HepG2 (cell line): ENCODE data around the gene SINHCAF. TPM values are rescaled to one million over a fixed set of nuclear protein-coding genes. Genes with fewer than 3 reads are reported as not detected.

Experiments used
- ARHGAP35 ChIP-seq: sonication (generic); formaldehyde crosslinking; IDR thresholded peaks from 2 replicates; pipeline ENCODE4 v1.9.0; 2022; ENCODE audit warnings: mild to moderate bottlenecking, inconsistent platforms, moderate library complexity, missing genetic modification reagents, borderline replicate concordance
- ATF1 ChIP-seq: IDR thresholded peaks from 2 replicates; pipeline ENCODE4 v1.6.1; 2016; ENCODE audit warnings: mild to moderate bottlenecking, control low read depth
- ATF5 ChIP-seq: sonication (generic); formaldehyde crosslinking; IDR thresholded peaks from 2 replicates; pipeline ENCODE4 v1.4.0; 2020; ENCODE audit warnings: mild to moderate bottlenecking, low read depth, missing genetic modification reagents
- ATF6 ChIP-seq: sonication (generic); formaldehyde crosslinking; conservative IDR thresholded peaks from 2 replicates; pipeline ENCODE4 v1.4.0; 2020; ENCODE audit warnings: missing genetic modification reagents
- DNMT3B ChIP-seq: conservative IDR thresholded peaks from 2 replicates; pipeline ENCODE4 v1.6.1; 2016; ENCODE audit warnings: missing biosample characterization, control low read depth
- MXI1 ChIP-seq: IDR thresholded peaks from 3 replicates; pipeline ENCODE4 v1.6.1; 2012; ENCODE audit warnings: low read depth, low read length, inconsistent platforms, borderline replicate concordance
- NPAS2 ChIP-seq: sonication (generic); formaldehyde crosslinking; IDR thresholded peaks from 2 replicates; pipeline ENCODE4 v1.8.0; 2022; ENCODE audit warnings: mild to moderate bottlenecking, missing genetic modification reagents, borderline replicate concordance
- RBAK ChIP-seq: sonication (generic); formaldehyde crosslinking; IDR thresholded peaks from 2 replicates; pipeline ENCODE4 v1.5.1; 2020; ENCODE audit warnings: mild to moderate bottlenecking, missing genetic modification reagents
- RXRB ChIP-seq: IDR thresholded peaks from 2 replicates; pipeline ENCODE4 v1.6.1; 2016; ENCODE audit warnings: borderline replicate concordance, missing genetic modification reagents, missing compliant biosample characterization
- SETDB1 ChIP-seq: sonication (generic); formaldehyde crosslinking; IDR thresholded peaks from 2 replicates; pipeline ENCODE4 v1.5.1; 2020; ENCODE audit warnings: missing genetic modification reagents, mild to moderate bottlenecking, borderline replicate concordance
- SMYD3 ChIP-seq: sonication (generic); formaldehyde crosslinking; IDR thresholded peaks from 2 replicates; pipeline ENCODE4 v1.8.1; 2023; ENCODE audit warnings: mild to moderate bottlenecking, missing genetic modification reagents
- TAF1 ChIP-seq: sonication (generic); formaldehyde crosslinking; IDR thresholded peaks from 2 replicates; pipeline ENCODE4 v1.4.0; 2020; ENCODE audit warnings: missing genetic modification reagents
- XRCC5 ChIP-seq: fragments of 200-400 bp; formaldehyde crosslinking; optimal IDR thresholded peaks from 2 replicates; pipeline ENCODE3; 2017; ENCODE audit warnings: mild to moderate bottlenecking, low read length
- YEATS4 ChIP-seq: sonication (generic); formaldehyde crosslinking; IDR thresholded peaks from 2 replicates; pipeline ENCODE4 v1.4.0; 2020; ENCODE audit warnings: missing genetic modification reagents, borderline replicate concordance
- ZMYM2 ChIP-seq: sonication (generic); formaldehyde crosslinking; IDR thresholded peaks from 2 replicates; pipeline ENCODE4 v1.8.0; 2022; ENCODE audit warnings: mild to moderate bottlenecking, missing genetic modification reagents
- ZNF230 ChIP-seq: sonication (generic); formaldehyde crosslinking; IDR thresholded peaks from 2 replicates; pipeline ENCODE4 v1.4.0; 2020; ENCODE audit warnings: mild to moderate bottlenecking, missing genetic modification reagents
- ZNF276 ChIP-seq: sonication (generic); formaldehyde crosslinking; IDR thresholded peaks from 2 replicates; pipeline ENCODE4 v1.4.0; 2020; ENCODE audit warnings: mild to moderate bottlenecking, low read depth, missing genetic modification reagents
- ZNF430 ChIP-seq: sonication (generic); formaldehyde crosslinking; IDR thresholded peaks from 2 replicates; pipeline ENCODE4 v1.9.0; 2021; ENCODE audit warnings: mild to moderate bottlenecking, missing genetic modification reagents
- ZNF451 ChIP-seq: sonication (generic); formaldehyde crosslinking; IDR thresholded peaks from 2 replicates; pipeline ENCODE4 v1.5.0; 2020; ENCODE audit warnings: mild to moderate bottlenecking, missing genetic modification reagents
- ZNF782 ChIP-seq: sonication (generic); formaldehyde crosslinking; IDR thresholded peaks from 2 replicates; pipeline ENCODE4 v1.4.0; 2020; ENCODE audit warnings: missing genetic modification reagents, mild to moderate bottlenecking, borderline replicate concordance
- polyA plus RNA-seq, 8 experiments: library from polyadenylated mRNA; depleted of rRNA in 3 of 8; stranded (reverse) in 7 of 8; unstranded in 1 of 8; fragments of >200 nt; fragmentation: Illumina TruSeq in 4 of 8; extraction: Trizol in 4 of 8; gene quantifications; 2 replicates each; pipeline versions ENCODE4 v1.2.1 to v1.2.3, GENCODE V29; 2011 to 2016; ENCODE audit warnings: low read depth in 4 of 8, missing spikeins in 1 of 8, mixed read lengths in 1 of 8; ENCODE audit not compliant: insufficient read depth in 1 of 8
- total RNA-seq, 5 experiments: library from RNA; depleted of rRNA; stranded (reverse); fragments of >200 nt; fragmentation: Illumina TruSeq; extraction: Trizol; gene quantifications; 2 replicates each; pipeline ENCODE4 v1.2.3, GENCODE V29; 2016; ENCODE audit warnings: low read depth in 1 of 5

Gene SINHCAF
- total and polyA plus RNA-seq, 2 of the 13 experiments (the other 11 are each of a cell fraction or from before 2014, with no cell fraction given): 54.6 to 97.8 TPM

- no peak for TF ChIP-seq ATF6 (CRISPR knock-in tag)
- peak; percentile 4; the same call in 1 of the 2 replicates for TF ChIP-seq YEATS4 (CRISPR knock-in tag)
- TF ChIP-seq MXI1: no peak
- no peak for TF ChIP-seq ARHGAP35 (CRISPR knock-in tag)
- no peak for TF ChIP-seq XRCC5
- no peak for TF ChIP-seq ZNF782 (CRISPR knock-in tag)
- no peak for TF ChIP-seq RBAK (CRISPR knock-in tag)
- TF ChIP-seq SMYD3: peak; percentile 1; the same call in 1 of the 2 replicates
- TF ChIP-seq TAF1 (CRISPR knock-in tag): no peak
- no peak for TF ChIP-seq ATF5 (CRISPR knock-in tag)
- TF ChIP-seq ZNF451: no peak
- no peak for TF ChIP-seq ZNF430 (CRISPR knock-in tag)
- no peak for TF ChIP-seq DNMT3B (CRISPR knock-in tag)
- TF ChIP-seq RXRB (CRISPR knock-in tag): no peak
- no peak for TF ChIP-seq NPAS2
- no peak for TF ChIP-seq ZMYM2
- no peak for TF ChIP-seq SETDB1
- no peak for TF ChIP-seq ZNF276
- no peak for TF ChIP-seq ZNF230 (CRISPR knock-in tag)
- TF ChIP-seq ATF1 (CRISPR knock-in tag): no peak
- TF ChIP-seq, all 625 proteins: peak for 21
Measured at GRCh38 chr12:31355747-31356107, 29.8 kb upstream of the SINHCAF start (continued).
